ENCODE results near the gene ITGA7. TPM values are rescaled to one million over a fixed set of nuclear protein-coding genes. Genes with fewer than 3 reads are reported as not detected.

Gene ITGA7
- total RNA-seq, 1 experiment from 2014 or later, result 14.7 TPM

DNA sequence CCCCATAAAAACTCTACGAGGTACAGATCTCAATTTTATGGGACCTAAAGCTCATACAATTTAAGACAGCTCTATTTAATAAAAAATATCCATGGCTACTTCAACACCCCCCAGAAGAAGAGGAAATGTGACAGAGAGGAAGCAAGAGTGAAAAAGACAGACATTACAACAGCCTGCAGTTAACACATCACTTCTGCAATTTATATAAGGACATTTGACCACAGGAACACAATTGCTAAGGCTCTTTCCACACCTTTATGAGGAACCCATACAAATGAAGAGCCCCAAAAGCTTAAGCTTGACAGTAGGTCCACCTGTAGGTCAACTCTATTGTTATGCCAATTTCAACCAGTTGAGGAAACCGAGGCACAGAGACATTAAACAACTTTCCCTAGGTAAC lies 65.4 kb downstream of the ITGA7 start:
- no peak for DNase-seq (ENCODE audit: low spot score)
- Histone ChIP-seq H3K36me3 (ENCODE audit: insufficient read depth, low read length, poor library complexity, severe bottlenecking) (no peaks in the 10 kb centered on the region), H3K9me3 (ENCODE audit: low read depth, low read length, poor library complexity, severe bottlenecking) (no peaks in the 10 kb centered on the region), H3K27me3 (replicated peaks; ENCODE audit: insufficient read depth, low read depth, low read length, poor library complexity) (no peaks in the 10 kb centered on the region), H3K4me3 (ENCODE audit: low read depth, low read length, poor library complexity, severe bottlenecking) (no peak overlapping the region), H3K27ac (ENCODE audit: low read depth, low read length, poor library complexity, severe bottlenecking) (no peak overlapping the region), H3K4me1 (ENCODE audit: insufficient read depth, low read length, poor library complexity, severe bottlenecking) (no peaks in the 10 kb centered on the region)
- ChIA-PET POLR2A (ENCODE audit: low non-redundant PET) (no interaction called here), CTCF (interaction anchor here (0.9 kb wide), 1 partner anchor 14 kb away, joined by 3 read pairs; no protein-coding TSS in a partner anchor)
- no peak for TF ChIP-seq EZH2 (IDR thresholded peaks at IDR 0.05; ENCODE audit: borderline replicate concordance, low read depth, low read length, poor library complexity, severe bottlenecking)
- TF ChIP-seq, protein P1, sequence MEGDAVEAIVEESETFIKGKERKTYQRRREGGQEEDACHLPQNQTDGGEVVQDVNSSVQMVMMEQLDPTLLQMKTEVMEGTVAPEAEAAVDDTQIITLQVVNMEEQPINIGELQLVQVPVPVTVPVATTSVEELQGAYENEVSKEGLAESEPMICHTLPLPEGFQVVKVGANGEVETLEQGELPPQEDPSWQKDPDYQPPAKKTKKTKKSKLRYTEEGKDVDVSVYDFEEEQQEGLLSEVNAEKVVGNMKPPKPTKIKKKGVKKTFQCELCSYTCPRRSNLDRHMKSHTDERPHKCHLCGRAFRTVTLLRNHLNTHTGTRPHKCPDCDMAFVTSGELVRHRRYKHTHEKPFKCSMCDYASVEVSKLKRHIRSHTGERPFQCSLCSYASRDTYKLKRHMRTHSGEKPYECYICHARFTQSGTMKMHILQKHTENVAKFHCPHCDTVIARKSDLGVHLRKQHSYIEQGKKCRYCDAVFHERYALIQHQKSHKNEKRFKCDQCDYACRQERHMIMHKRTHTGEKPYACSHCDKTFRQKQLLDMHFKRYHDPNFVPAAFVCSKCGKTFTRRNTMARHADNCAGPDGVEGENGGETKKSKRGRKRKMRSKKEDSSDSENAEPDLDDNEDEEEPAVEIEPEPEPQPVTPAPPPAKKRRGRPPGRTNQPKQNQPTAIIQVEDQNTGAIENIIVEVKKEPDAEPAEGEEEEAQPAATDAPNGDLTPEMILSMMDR (conservative IDR thresholded peaks at IDR 0.05; ENCODE audit: low read depth, low read length), result no peak
- intact Hi-C loops (cut with micrococcal nuclease; ENCODE audit: unreplicated experiment), result no loop called here
- no TSS peak for BruUV-seq (replicated peaks)

DNA sequence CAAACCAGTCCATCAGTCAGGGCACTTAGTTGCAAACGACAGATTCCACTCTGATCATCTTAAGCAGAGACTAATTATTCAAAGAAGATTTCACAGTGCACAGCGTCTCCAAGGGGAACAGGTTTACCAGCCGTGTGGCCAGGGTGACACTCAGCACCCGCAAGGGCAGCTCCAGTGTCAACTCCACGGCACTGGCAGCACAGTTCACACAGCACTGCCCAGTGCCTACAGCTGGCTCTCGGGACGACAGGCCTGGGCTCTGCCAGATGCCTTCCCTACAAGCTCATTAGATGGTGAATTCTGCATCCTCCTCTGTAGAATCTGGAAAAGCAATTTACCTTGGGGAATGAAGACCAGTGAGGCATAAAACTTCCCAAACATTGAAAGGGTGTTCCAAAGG lies 66.1 kb downstream of the ITGA7 start:
- Histone ChIP-seq H3K27me3 (replicated peaks; ENCODE audit: insufficient read depth, low read depth, low read length, poor library complexity) (no peaks in the 10 kb centered on the region), H3K9me3 (ENCODE audit: low read depth, low read length, poor library complexity, severe bottlenecking) (no peaks in the 10 kb centered on the region), H3K36me3 (ENCODE audit: insufficient read depth, low read length, poor library complexity, severe bottlenecking) (no peaks in the 10 kb centered on the region), H3K4me1 (ENCODE audit: insufficient read depth, low read length, poor library complexity, severe bottlenecking) (no peaks in the 10 kb centered on the region), H3K27ac (ENCODE audit: low read depth, low read length, poor library complexity, severe bottlenecking) (no peak overlapping the region), H3K4me3 (ENCODE audit: low read depth, low read length, poor library complexity, severe bottlenecking) (no peak overlapping the region)
- TF ChIP-seq EZH2 (IDR thresholded peaks at IDR 0.05; ENCODE audit: borderline replicate concordance, low read depth, low read length, poor library complexity, severe bottlenecking), result no peak
- TF ChIP-seq, protein P1 (conservative IDR thresholded peaks at IDR 0.05; ENCODE audit: low read depth, low read length), result no peak
- no TSS peak for BruUV-seq (replicated peaks)
- ChIA-PET CTCF (interaction anchor here (0.9 kb wide), 1 partner anchor 15 kb away, joined by 3 read pairs; no protein-coding TSS in a partner anchor), POLR2A (ENCODE audit: low non-redundant PET) (no interaction called here)
- no peak for DNase-seq (ENCODE audit: low spot score)
- intact Hi-C loops (cut with micrococcal nuclease; ENCODE audit: unreplicated experiment), result no loop called here

DNA sequence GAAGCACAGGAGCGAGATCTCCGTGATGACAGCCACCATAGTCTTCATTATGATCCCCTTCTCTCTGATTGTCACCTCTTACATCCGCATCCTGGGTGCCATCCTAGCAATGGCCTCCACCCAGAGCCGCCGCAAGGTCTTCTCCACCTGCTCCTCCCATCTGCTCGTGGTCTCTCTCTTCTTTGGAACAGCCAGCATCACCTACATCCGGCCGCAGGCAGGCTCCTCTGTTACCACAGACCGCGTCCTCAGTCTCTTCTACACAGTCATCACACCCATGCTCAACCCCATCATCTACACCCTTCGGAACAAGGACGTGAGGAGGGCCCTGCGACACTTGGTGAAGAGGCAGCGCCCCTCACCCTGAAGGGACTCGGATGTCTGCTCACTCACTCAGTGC lies 70.2 kb downstream of the ITGA7 start:
- no peak for DNase-seq (ENCODE audit: low spot score)
- Histone ChIP-seq H3K36me3 (ENCODE audit: insufficient read depth, low read length, poor library complexity, severe bottlenecking) (no peaks in the 10 kb centered on the region), H3K9me3 (ENCODE audit: low read depth, low read length, poor library complexity, severe bottlenecking) (no peaks in the 10 kb centered on the region), H3K4me3 (ENCODE audit: low read depth, low read length, poor library complexity, severe bottlenecking) (no peak overlapping the region), H3K27ac (ENCODE audit: low read depth, low read length, poor library complexity, severe bottlenecking) (no peak overlapping the region), H3K4me1 (ENCODE audit: insufficient read depth, low read length, poor library complexity, severe bottlenecking) (no peaks in the 10 kb centered on the region), H3K27me3 (replicated peaks; ENCODE audit: insufficient read depth, low read depth, low read length, poor library complexity) (no peaks in the 10 kb centered on the region)
- no peak for TF ChIP-seq EZH2 (IDR thresholded peaks at IDR 0.05; ENCODE audit: borderline replicate concordance, low read depth, low read length, poor library complexity, severe bottlenecking)
- TF ChIP-seq, protein P1 (conservative IDR thresholded peaks at IDR 0.05; ENCODE audit: low read depth, low read length), result no peak
- ChIA-PET POLR2A (ENCODE audit: low non-redundant PET) (no interaction called here), CTCF (no interaction called here)
- no TSS peak for BruUV-seq (replicated peaks)
- intact Hi-C loops (cut with micrococcal nuclease; ENCODE audit: unreplicated experiment), result no loop called here
